ENCODE measurements around the gene TRAF3IP1. TPM values are rescaled to one million over a fixed set of nuclear protein-coding genes. Genes with fewer than 3 reads are reported as not detected.
A peak's percentile ranks its signal among the peaks of the same experiment; 100 is the strongest.

The TRAF3IP1 gene
- total and polyA plus RNA-seq, 4 donors = 8.9 to 41.0 (median 14.7) TPM

- H3K27ac ChIP-seq (ENCODE audit: low read depth in 1 of 2, low read length in 1 of 2) = no peak overlapping the region
- H3K9me3 ChIP-seq (ENCODE audit: control insufficient read depth in 4 of 4, insufficient read depth in 3 of 4, low read length in 3 of 4) = peaks cover 0 to 3% (median 0%) of the 10 kb centered on the region in 4 donors
- H3K36me3 ChIP-seq (ENCODE audit: control insufficient read depth in 4 of 4, insufficient read depth in 4 of 4, low read length in 4 of 4) = no peaks in the 10 kb centered on the region
- H3K4me1 ChIP-seq (ENCODE audit: control insufficient read depth in 5 of 5, insufficient read depth in 5 of 5, low read length in 5 of 5) = peaks cover 0 to 23% (median 0%) of the 10 kb centered on the region in 5 donors
- no peak for TF ChIP-seq CTCF (IDR thresholded peaks at IDR 0.05; ENCODE audit: control extremely low read depth, extremely low read depth)
- 68 to 81% methylated on average over 5 of the region's 6 CpGs for WGBS, 2 donors
- no peak overlapping the region for H3K4me3 ChIP-seq
- H3K27me3 ChIP-seq (ENCODE audit: control insufficient read depth in 3 of 3, insufficient read depth in 3 of 3, low read length in 2 of 3) = no peaks in the 10 kb centered on the region
- ATAC-seq (ENCODE audit: insufficient read depth, low FRiP score) (no peak), DNase-seq (peak in 2 of 3 donors; percentile 32 to 56)
- no peak overlapping the region for H3K9ac ChIP-seq (ENCODE audit: insufficient read depth in 1 of 2, low read length in 2 of 2)
Observed at GRCh38 chr2:238418196-238418998, 98.1 kb downstream of the TRAF3IP1 start.

GRCh38 chr2:238418999-238419546 is 98.8 kb downstream of the TRAF3IP1 start:
- Histone ChIP-seq H3K27ac (ENCODE audit: low read depth in 1 of 2, low read length in 1 of 2) (no peak overlapping the region), H3K4me3 (no peak overlapping the region), H3K36me3 (ENCODE audit: control insufficient read depth in 4 of 4, insufficient read depth in 4 of 4, low read length in 4 of 4) (no peaks in the 10 kb centered on the region), H3K9ac (ENCODE audit: insufficient read depth in 1 of 2, low read length in 2 of 2) (no peak overlapping the region), H3K27me3 (ENCODE audit: control insufficient read depth in 3 of 3, insufficient read depth in 3 of 3, low read length in 2 of 3) (no peaks in the 10 kb centered on the region), H3K9me3 (ENCODE audit: control insufficient read depth in 4 of 4, insufficient read depth in 3 of 4, low read length in 3 of 4) (peaks cover 0 to 3% (median 0%) of the 10 kb centered on the region in 4 donors), H3K4me1 (ENCODE audit: control insufficient read depth in 5 of 5, insufficient read depth in 5 of 5, low read length in 5 of 5) (peaks cover 0 to 23% (median 0%) of the 10 kb centered on the region in 5 donors)
- 83 to 91% methylated on average over 2 of the region's 2 CpGs for WGBS, 2 donors
- no peak for DNase-seq
- no peak for ATAC-seq (ENCODE audit: insufficient read depth, low FRiP score)
- TF ChIP-seq CTCF (IDR thresholded peaks at IDR 0.05; ENCODE audit: control extremely low read depth, extremely low read depth) = no peak

GRCh38 chr2:238420442-238420841 is 100.1 kb downstream of the TRAF3IP1 start:
- DNase-seq = no peak
- 80 to 83% methylated on average over 8 of the region's 8 CpGs for WGBS, 2 donors
- no peak for ATAC-seq (ENCODE audit: insufficient read depth, low FRiP score)
- H3K27me3 ChIP-seq (ENCODE audit: control insufficient read depth in 3 of 3, insufficient read depth in 3 of 3, low read length in 2 of 3) = no peaks in the 10 kb centered on the region
- no peak overlapping the region for H3K4me3 ChIP-seq
- H3K9ac ChIP-seq (ENCODE audit: insufficient read depth in 1 of 2, low read length in 2 of 2) = no peak overlapping the region
- TF ChIP-seq CTCF (IDR thresholded peaks at IDR 0.05; ENCODE audit: control extremely low read depth, extremely low read depth) = no peak
- no peak overlapping the region for H3K27ac ChIP-seq (ENCODE audit: low read depth in 1 of 2, low read length in 1 of 2)
- H3K36me3 ChIP-seq (ENCODE audit: control insufficient read depth in 4 of 4, insufficient read depth in 4 of 4, low read length in 4 of 4) = no peaks in the 10 kb centered on the region
- H3K4me1 ChIP-seq (ENCODE audit: control insufficient read depth in 5 of 5, insufficient read depth in 5 of 5, low read length in 5 of 5) = peaks cover 0 to 23% (median 0%) of the 10 kb centered on the region in 5 donors
- peaks cover 0 to 3% (median 0%) of the 10 kb centered on the region in 4 donors for H3K9me3 ChIP-seq (ENCODE audit: control insufficient read depth in 4 of 4, insufficient read depth in 3 of 4, low read length in 3 of 4)
